B cell (primary cell): ENCODE measurements around the gene DUOXA2.

Source experiments
- EZH2 ChIP-seq: IDR thresholded peaks from 2 replicates; pipeline ENCODE4 v1.6.1; 2012; ENCODE audit warnings: borderline replicate concordance, low read depth, mild to moderate bottlenecking, moderate library complexity, low read length; ENCODE audit not compliant: insufficient read depth, poor library complexity, severe bottlenecking
- TF ChIP-seq, protein P1 (sequence below): fragments of 200-600 bp; IDR thresholded peaks from one replicate; pipeline ENCODE4 v1.8.0; 2022; ENCODE audit warnings: antibody characterized with exemption, mild to moderate bottlenecking

DNA sequence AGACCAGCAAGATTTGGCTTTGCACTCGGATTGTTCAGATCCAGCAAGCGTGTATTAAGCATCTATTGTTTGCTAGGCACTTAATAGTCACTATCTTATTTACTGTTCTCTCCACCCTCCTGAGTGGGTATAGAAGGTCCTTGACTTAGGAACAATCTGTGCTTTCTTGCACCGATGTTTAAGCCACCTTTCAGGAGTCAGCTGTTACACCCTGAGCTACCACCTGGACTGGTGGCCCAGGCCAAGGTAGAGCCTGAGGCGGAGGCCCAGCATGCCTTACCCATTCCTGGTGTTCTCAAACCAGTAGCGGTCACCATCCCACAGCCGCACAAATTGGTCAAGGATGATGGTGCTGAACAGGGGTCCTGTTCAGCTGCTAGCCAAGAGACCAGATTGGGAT is 25.6 kb downstream of the DUOXA2 start:
- TF ChIP-seq, protein P1, sequence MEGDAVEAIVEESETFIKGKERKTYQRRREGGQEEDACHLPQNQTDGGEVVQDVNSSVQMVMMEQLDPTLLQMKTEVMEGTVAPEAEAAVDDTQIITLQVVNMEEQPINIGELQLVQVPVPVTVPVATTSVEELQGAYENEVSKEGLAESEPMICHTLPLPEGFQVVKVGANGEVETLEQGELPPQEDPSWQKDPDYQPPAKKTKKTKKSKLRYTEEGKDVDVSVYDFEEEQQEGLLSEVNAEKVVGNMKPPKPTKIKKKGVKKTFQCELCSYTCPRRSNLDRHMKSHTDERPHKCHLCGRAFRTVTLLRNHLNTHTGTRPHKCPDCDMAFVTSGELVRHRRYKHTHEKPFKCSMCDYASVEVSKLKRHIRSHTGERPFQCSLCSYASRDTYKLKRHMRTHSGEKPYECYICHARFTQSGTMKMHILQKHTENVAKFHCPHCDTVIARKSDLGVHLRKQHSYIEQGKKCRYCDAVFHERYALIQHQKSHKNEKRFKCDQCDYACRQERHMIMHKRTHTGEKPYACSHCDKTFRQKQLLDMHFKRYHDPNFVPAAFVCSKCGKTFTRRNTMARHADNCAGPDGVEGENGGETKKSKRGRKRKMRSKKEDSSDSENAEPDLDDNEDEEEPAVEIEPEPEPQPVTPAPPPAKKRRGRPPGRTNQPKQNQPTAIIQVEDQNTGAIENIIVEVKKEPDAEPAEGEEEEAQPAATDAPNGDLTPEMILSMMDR: no peak
- no peak for TF ChIP-seq EZH2
